Measurements from ENCODE around the gene MR1. TPM values are rescaled to one million over a fixed set of nuclear protein-coding genes. Genes with fewer than 3 reads are reported as not detected.

Gene MR1
- total and polyA plus RNA-seq, 2 of the 13 experiments (the other 11 are each of a cell fraction or from before 2014, with no cell fraction given): 7.7 to 10.4 TPM

GRCh38 chr1:181103399-181103798, 69.6 kb downstream of the MR1 start:
- WGBS (ENCODE audit: low lambda C conversion rate): 87% methylated on average over 7 of the region's 7 CpGs
- POLR2A ChIA-PET: interaction anchor here (1.0 to 3.2 kb wide), 5 partner anchors 11 to 81 kb away, joined by 4 to 57 read pairs (median 7); partner anchors contain the start of genes IER5 and STX6

More at GRCh38 chr1:181103399-181103798, 69.6 kb downstream of the MR1 start:
- Histone ChIP-seq H2AFZ (ENCODE audit: low read length) (no peak overlapping the region), H3K36me3 (replicated peaks in 1 of 2; ENCODE audit: control insufficient read depth in 1 of 2, insufficient read depth in 2 of 2, low read length in 2 of 2) (no peaks in the 10 kb centered on the region), H3K4me2 (ENCODE audit: low read depth, low read length) (no peak overlapping the region), H3K27ac (ENCODE audit: extremely low read length, insufficient read depth, low read length) (no peak overlapping the region), H3K9me3 (ENCODE audit: low read length) (no peaks in the 10 kb centered on the region), H3K79me2 (ENCODE audit: insufficient read depth, low read length) (no peaks in the 10 kb centered on the region), H3K4me1 (ENCODE audit: insufficient read depth, low read length) (peaks cover 95% of the 10 kb centered on the region), H3K4me3 (replicated peaks in 1 of 3; ENCODE audit: insufficient read depth in 1 of 3, low read depth in 2 of 3, low read length in 3 of 3) (no peak overlapping the region), H3K9ac (ENCODE audit: insufficient read depth, low read depth, low read length) (no peak overlapping the region), H3K27me3 (ENCODE audit: control insufficient read depth in 1 of 2, insufficient read depth in 2 of 2, low read length in 2 of 2) (peaks cover 0 to 14% of the 10 kb centered on the region in 2 experiments; a peak in 2 of 5 replicates), H4K20me1 (ENCODE audit: insufficient read depth, low read length) (no peaks in the 10 kb centered on the region)
- BruUV-seq (replicated peaks): no TSS peak
- ATAC-seq: no peak
- TF ChIP-seq GZF1 (CRISPR knock-in tag; IDR thresholded peaks at IDR 0.05) (no peak), ZNF263 (CRISPR knock-in tag; IDR thresholded peaks at IDR 0.05) (no peak), TOE1 (CRISPR knock-in tag; IDR thresholded peaks at IDR 0.05) (no peak), RCOR2 (CRISPR knock-in tag; IDR thresholded peaks at IDR 0.05) (no peak), RFX5 (IDR thresholded peaks at IDR 0.05; ENCODE audit: low read depth, low read length) (no peak), POLR2G (IDR thresholded peaks at IDR 0.05; ENCODE audit: low read depth, low read length) (no peak), PBX3 (CRISPR knock-in tag; IDR thresholded peaks at IDR 0.05; ENCODE audit: borderline replicate concordance) (no peak), CENPX (CRISPR knock-in tag; IDR thresholded peaks at IDR 0.05) (no peak), JARID2 (CRISPR knock-in tag; IDR thresholded peaks at IDR 0.05; ENCODE audit: insufficient replicate concordance) (no peak), ZNF768 (CRISPR knock-in tag; IDR thresholded peaks at IDR 0.05) (no peak), ZFP62 (CRISPR knock-in tag; IDR thresholded peaks at IDR 0.05) (no peak), RBFOX2 (IDR thresholded peaks at IDR 0.05; ENCODE audit: low read depth, low read length) (no peak), ZSCAN30 (CRISPR knock-in tag; IDR thresholded peaks at IDR 0.05) (no peak)
- TF ChIP-seq, protein P1, sequence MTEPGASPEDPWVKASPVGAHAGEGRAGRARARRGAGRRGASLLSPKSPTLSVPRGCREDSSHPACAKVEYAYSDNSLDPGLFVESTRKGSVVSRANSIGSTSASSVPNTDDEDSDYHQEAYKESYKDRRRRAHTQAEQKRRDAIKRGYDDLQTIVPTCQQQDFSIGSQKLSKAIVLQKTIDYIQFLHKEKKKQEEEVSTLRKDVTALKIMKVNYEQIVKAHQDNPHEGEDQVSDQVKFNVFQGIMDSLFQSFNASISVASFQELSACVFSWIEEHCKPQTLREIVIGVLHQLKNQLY (CRISPR knock-in tag; IDR thresholded peaks at IDR 0.05): no peak
- TF ChIP-seq, protein P2, sequence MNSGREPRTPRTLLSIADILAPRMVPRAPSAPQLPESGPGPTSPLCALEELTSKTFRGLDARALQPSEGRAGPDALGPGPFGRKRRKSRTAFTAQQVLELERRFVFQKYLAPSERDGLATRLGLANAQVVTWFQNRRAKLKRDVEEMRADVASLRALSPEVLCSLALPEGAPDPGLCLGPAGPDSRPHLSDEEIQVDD (CRISPR knock-in tag; IDR thresholded peaks at IDR 0.05; ENCODE audit: borderline replicate concordance): no peak
- TF ChIP-seq, protein P3, sequence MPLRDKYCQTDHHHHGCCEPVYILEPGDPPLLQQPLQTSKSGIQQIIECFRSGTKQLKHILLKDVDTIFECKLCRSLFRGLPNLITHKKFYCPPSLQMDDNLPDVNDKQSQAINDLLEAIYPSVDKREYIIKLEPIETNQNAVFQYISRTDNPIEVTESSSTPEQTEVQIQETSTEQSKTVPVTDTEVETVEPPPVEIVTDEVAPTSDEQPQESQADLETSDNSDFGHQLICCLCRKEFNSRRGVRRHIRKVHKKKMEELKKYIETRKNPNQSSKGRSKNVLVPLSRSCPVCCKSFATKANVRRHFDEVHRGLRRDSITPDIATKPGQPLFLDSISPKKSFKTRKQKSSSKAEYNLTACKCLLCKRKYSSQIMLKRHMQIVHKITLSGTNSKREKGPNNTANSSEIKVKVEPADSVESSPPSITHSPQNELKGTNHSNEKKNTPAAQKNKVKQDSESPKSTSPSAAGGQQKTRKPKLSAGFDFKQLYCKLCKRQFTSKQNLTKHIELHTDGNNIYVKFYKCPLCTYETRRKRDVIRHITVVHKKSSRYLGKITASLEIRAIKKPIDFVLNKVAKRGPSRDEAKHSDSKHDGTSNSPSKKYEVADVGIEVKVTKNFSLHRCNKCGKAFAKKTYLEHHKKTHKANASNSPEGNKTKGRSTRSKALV (CRISPR knock-in tag; IDR thresholded peaks at IDR 0.05): no peak
- intact Hi-C loops (cut with micrococcal nuclease; ENCODE audit: unreplicated experiment) (no loop called here), in situ Hi-C loops (cut with HindIII; ENCODE audit: extremely low pct_ligation_motif_present, low pct_unique_long_range_greater_than_20kb) (no loop called here)
- CTCF ChIA-PET (ENCODE audit: low intra/inter-chr PET ratio, low total read pairs): no interaction called here
- FAIRE-seq: no peak
- no peak for DNase-seq (ENCODE audit: low spot score)
